Pancreas (tissue), 10 donors: ENCODE data around the gene BET1. TPM values are rescaled to one million over a fixed set of nuclear protein-coding genes. Genes with fewer than 3 reads are reported as not detected.

ENCODE experiments used
- ATAC-seq, 4 donors: fragments of 200-7000 bp; cut with Tn5 transposase; one replicate each; pipeline versions ENCODE4 v1.8.0 to v1.9.1; 2020; ENCODE audit warnings: mild to moderate bottlenecking in 4 of 4, moderate library complexity in 4 of 4
- DNase-seq, 6 donors: peaks; one replicate each; pipeline ENCODE4 v3.0.0-alpha.2; 2020
- FAIRE-seq: peaks from 2 replicates; lab custom pipeline; 2012; peaks lifted over from hg19 to GRCh38; lab: Jason Lieb, UNC
- H3K27ac ChIP-seq, 4 donors: fragments of 200-600 bp; sonication (generic); 1 replicate in 3 of 4; 2 replicates in 1 of 4; pipeline versions ENCODE4 v1.5.0 to v1.8.0; 2020
- H3K27me3 ChIP-seq, 4 donors: fragments of 200-600 bp; one replicate each; pipeline ENCODE4 v1.8.0; 2021
- H3K36me3 ChIP-seq, 3 donors: fragments of 200-600 bp; sonication (generic) in 1 of 3; one replicate each; pipeline versions ENCODE4 v1.5.0 to v1.8.0; 2020 to 2021
- H3K4me1 ChIP-seq, 3 donors: fragments of 200-600 bp; one replicate each; pipeline ENCODE4 v1.8.0; 2021
- H3K4me3 ChIP-seq, 4 donors: fragments of 200-600 bp; sonication (generic) in 2 of 4; one replicate each; pipeline versions ENCODE4 v1.5.0 to v1.8.0; 2020 to 2021
- H3K9me3 ChIP-seq, 4 donors: fragments of 200-600 bp; one replicate each; pipeline ENCODE4 v1.8.0; 2021
- CTCF ChIP-seq, 4 donors: fragments of 200-600 bp; sonication (generic) in 3 of 4; IDR thresholded peaks; one replicate each; pipeline versions ENCODE4 v1.5.0 to v1.8.0; 2021; ENCODE audit warnings: antibody characterized with exemption in 4 of 4
- WGBS, 2 donors: extraction: QIAGEN DNeasy Blood & Tissue Kit; methylation state at CpG; one replicate each; pipeline ENCODE4 v1.1.7; 2013; 5-methylcytosine and 5-hydroxymethylcytosine counted together
- intact Hi-C, 3 donors: fragments of 100-400 bp; cut with DNase I; formaldehyde crosslinking; loops; one replicate each; pipeline versions ENCODE4 v1.11.1 to v1.14.2; 2022
- polyA plus RNA-seq, 2 donors: library from polyadenylated mRNA; stranded (reverse); fragments of 200-250 nt; gene quantifications; one replicate each; pipeline ENCODE4 v1.2.3, GENCODE V29; 2013
- total RNA-seq, 6 donors: library from RNA; stranded (reverse); fragmentation: NEBNext Ultra II Directional in 4 of 6; extraction: Animal tissue kit (Norgen Biotek cat#: 25700) in 4 of 6; gene quantifications; one replicate each; pipeline versions ENCODE4 v1.2.1 to v1.2.4, GENCODE V29; 2021 to 2023
- donor health status: healthy with polysubstance abuse.
- donor health status: DM: no; HTN: no; CAD: no; lungs with moderate emphysema.
- donor health status: DM: no; HTN: no; CAD: no.
- donor health status: control.
- donor health status: control.
- donor health status: Bipolar disorder and iron deficiency.
- donor health status: DM: yes; HTN: yes; CAD: no.
- donor health status: DM: no; HTN: no; CAD: no.
- donor health status: DM: no; HTN: no; CAD: no.
- donor health status: DM: yes; HTN: yes; CAD: no.

Gene BET1
- total and polyA plus RNA-seq, 8 donors, result 13.8 to 24.6 (median 18.1) TPM

DNA sequence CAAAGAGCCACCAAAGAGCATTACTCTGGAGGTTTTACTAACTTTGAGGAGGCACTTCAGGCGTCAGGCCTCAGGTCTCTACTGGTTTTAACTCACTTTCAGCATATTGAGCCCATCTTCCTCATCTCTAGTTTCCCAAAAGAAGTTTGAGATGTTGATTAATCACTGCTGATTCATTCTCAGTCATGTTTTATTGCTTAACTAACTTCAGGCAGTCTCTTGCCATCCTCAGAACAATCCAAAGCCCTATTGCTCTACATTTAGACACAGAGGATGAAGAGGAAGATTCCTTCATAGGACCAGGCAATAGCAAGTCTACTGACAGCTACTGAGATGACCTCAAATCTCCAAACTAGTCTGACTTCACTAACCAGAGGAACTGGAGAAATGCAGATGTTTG, 39.1 kb upstream of the BET1 start:
- H3K4me3 ChIP-seq, result no peak overlapping the region
- no peak for TF ChIP-seq CTCF (IDR thresholded peaks at IDR 0.05)
- 38 to 64% methylated on average over 1 of the region's 1 CpG for WGBS, 2 donors
- no peaks in the 10 kb centered on the region for H3K27me3 ChIP-seq
- no peak for DNase-seq
- H3K36me3 ChIP-seq, result no peaks in the 10 kb centered on the region
- no peaks in the 10 kb centered on the region for H3K4me1 ChIP-seq
- H3K27ac ChIP-seq, result no peak overlapping the region
- FAIRE-seq, result no peak
- H3K9me3 ChIP-seq, result no peaks in the 10 kb centered on the region
- intact Hi-C loops, result no loop called here
- ATAC-seq, result no peak

- intact Hi-C loops, result no loop called here
- Histone ChIP-seq H3K4me1 (no peaks in the 10 kb centered on the region), H3K36me3 (no peaks in the 10 kb centered on the region), H3K27ac (no peak overlapping the region), H3K27me3 (no peaks in the 10 kb centered on the region), H3K9me3 (no peaks in the 10 kb centered on the region), H3K4me3 (no peak overlapping the region)
- FAIRE-seq (no peak), DNase-seq (no peak), ATAC-seq (no peak)
- WGBS, 2 donors, result 53 to 76% methylated on average over 3 of the region's 3 CpGs
- TF ChIP-seq CTCF (IDR thresholded peaks at IDR 0.05), result no peak
These were observed 38.2 kb upstream of the BET1 start for GRCh38 chr7:94042381-94042780.

- Histone ChIP-seq H3K9me3 (no peaks in the 10 kb centered on the region), H3K4me3 (no peak overlapping the region), H3K27me3 (no peaks in the 10 kb centered on the region), H3K4me1 (no peaks in the 10 kb centered on the region), H3K27ac (no peak overlapping the region), H3K36me3 (no peaks in the 10 kb centered on the region)
- no peak for DNase-seq
- ATAC-seq, result no peak
- TF ChIP-seq CTCF (IDR thresholded peaks at IDR 0.05), result no peak
- no peak for FAIRE-seq
- intact Hi-C loops, result no loop called here
These were observed 37.4 kb upstream of the BET1 start for GRCh38 chr7:94041529-94041928.

DNA sequence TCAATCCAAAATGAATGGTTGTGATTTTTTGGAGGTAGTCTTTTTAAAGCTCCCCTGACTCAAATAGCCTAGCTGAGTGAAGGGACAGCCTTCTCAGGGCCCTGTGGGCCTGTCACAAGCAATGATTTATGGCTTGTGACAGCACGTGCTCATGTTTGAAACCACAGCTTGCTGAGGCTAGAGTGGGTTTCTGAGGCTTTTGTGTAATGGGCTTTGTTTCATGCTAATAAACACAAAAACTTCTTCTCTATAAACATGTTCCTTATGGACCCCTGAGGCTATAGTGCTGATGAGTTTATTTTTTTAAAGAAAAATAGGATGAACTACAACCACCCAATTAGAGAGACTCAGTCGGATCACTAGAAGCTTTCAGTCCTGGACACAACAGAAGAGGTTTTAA, 36.1 kb upstream of the BET1 start:
- Histone ChIP-seq H3K4me3 (no peak overlapping the region), H3K27ac (no peak overlapping the region), H3K9me3 (no peaks in the 10 kb centered on the region), H3K27me3 (no peaks in the 10 kb centered on the region), H3K4me1 (no peaks in the 10 kb centered on the region), H3K36me3 (no peaks in the 10 kb centered on the region)
- FAIRE-seq, result no peak
- WGBS, 2 donors, result 19 to 28% methylated on average over 2 of the region's 2 CpGs
- no peak for TF ChIP-seq CTCF (IDR thresholded peaks at IDR 0.05)
- DNase-seq, result no peak
- no peak for ATAC-seq
- intact Hi-C loops, result no loop called here

GRCh38 chr7:94039368-94040035, 35.3 kb upstream of the BET1 start:
- no peak overlapping the region for H3K27ac ChIP-seq
- no peak overlapping the region for H3K4me3 ChIP-seq
- ATAC-seq (no peak), DNase-seq (no peak), FAIRE-seq (no peak)
- WGBS, 2 donors, result 54 to 67% methylated on average over 9 of the region's 9 CpGs
- H3K4me1 ChIP-seq, result no peaks in the 10 kb centered on the region
- no peak for TF ChIP-seq CTCF (IDR thresholded peaks at IDR 0.05)
- intact Hi-C loops, result no loop called here
- H3K36me3 ChIP-seq, result no peaks in the 10 kb centered on the region
- no peaks in the 10 kb centered on the region for H3K9me3 ChIP-seq
- no peaks in the 10 kb centered on the region for H3K27me3 ChIP-seq
